H1 (cell line): ENCODE data around the gene KCP. TPM values are rescaled to one million over a fixed set of nuclear protein-coding genes. Genes with fewer than 3 reads are reported as not detected.

ENCODE experiments used
- E2F6 ChIP-seq: IDR thresholded peaks from 2 replicates; pipeline ENCODE4 v1.6.1; 2012; ENCODE audit warnings: inconsistent platforms
- KDM4A ChIP-seq: IDR thresholded peaks from one replicate; pipeline ENCODE4 v1.7.1; 2012; ENCODE audit warnings: low read depth, mild to moderate bottlenecking, moderate library complexity, low read length, inconsistent platforms; ENCODE audit not compliant: severe bottlenecking
- TEAD4 ChIP-seq: IDR thresholded peaks from 2 replicates; pipeline ENCODE4 v1.6.1; 2012; ENCODE audit warnings: low read depth, low read length, inconsistent platforms, mixed read lengths
- polyA plus RNA-seq, 7 experiments: library from polyadenylated mRNA; depleted of rRNA in 3 of 7; stranded (reverse) in 5 of 7; unstranded in 2 of 7; fragments of >200 nt in 5 of 7; fragments of 200-250 nt in 2 of 7; gene quantifications; 1 replicate in 5 of 7; 2 replicates in 1 of 7; 4 replicates in 1 of 7; pipeline versions ENCODE4 v1.2.1 to v1.2.3, GENCODE V29; 2011 to 2013; ENCODE audit warnings: missing spikeins in 2 of 7, mixed read lengths in 2 of 7
- total RNA-seq: library from RNA; stranded (reverse); fragmentation: NEBNext Ultra II Directional; extraction: Animal tissue kit (Norgen Biotek cat#: 25700); gene quantifications from 2 replicates; pipeline ENCODE4 v1.2.1, GENCODE V29; 2021

KCP gene
- total and polyA plus RNA-seq, 2 of the 8 experiments (the other 6 are each of a cell fraction or from before 2014, with no cell fraction given), result 1.3 to 2.0 TPM

GRCh38 chr7:128831994-128832879 lies 78.3 kb downstream of the KCP start (continued):
- TF ChIP-seq KDM4A (peak; percentile 44), TEAD4 (no peak), E2F6 (peak; percentile 52; the same call in 1 of the 2 replicates)
